GM23338 (cell line): ENCODE results near the gene RNF187. TPM values are rescaled to one million over a fixed set of nuclear protein-coding genes. Genes with fewer than 3 reads are reported as not detected.

ENCODE experiments used
- ATAC-seq: fragments of 200-7000 bp; cut with Tn5 transposase; 3 replicates; pipeline ENCODE4 v1.9.1; 2020
- DNase-seq: peaks from one replicate; pipeline ENCODE4 v3.0.0-alpha.2; 2015; ENCODE audit warnings: low spot score
- H2AFZ ChIP-seq: fragments of 200-600 bp; sonication (generic); 2 replicates; pipeline ENCODE4 v1.8.0; 2016; ENCODE audit warnings: antibody characterized with exemption, mild to moderate bottlenecking, moderate library complexity
- H3F3A ChIP-seq: fragments of 200-600 bp; sonication (generic); replicated peaks from 2 replicates; pipeline ENCODE4 v1.8.0; 2017; ENCODE audit warnings: antibody characterized with exemption, mixed run types, low read depth
- H3K27ac ChIP-seq: fragments of 200-600 bp; sonication (generic); 2 replicates; pipeline ENCODE4 v1.6.1; 2016; ENCODE audit warnings: low read depth
- H3K27me3 ChIP-seq: fragments of 200-600 bp; sonication (generic); 2 replicates; pipeline ENCODE4 v1.8.0; 2016; ENCODE audit warnings: mild to moderate bottlenecking, mixed run types, moderate library complexity; ENCODE audit not compliant: insufficient read depth
- H3K36me3 ChIP-seq: fragments of 200-600 bp; sonication (generic); 2 replicates; pipeline ENCODE4 v1.8.0; 2016; ENCODE audit warnings: mild to moderate bottlenecking; ENCODE audit not compliant: insufficient read depth
- H3K4me1 ChIP-seq: fragments of 200-600 bp; sonication (generic); 2 replicates; pipeline ENCODE4 v1.8.0; 2016; ENCODE audit warnings: mild to moderate bottlenecking, moderate library complexity; ENCODE audit not compliant: insufficient read depth
- H3K4me2 ChIP-seq: fragments of 200-600 bp; sonication (generic); 2 replicates; pipeline ENCODE4 v1.7.1; 2017; ENCODE audit warnings: mixed run types
- H3K4me3 ChIP-seq: fragments of 200-600 bp; sonication (generic); 2 replicates; pipeline ENCODE4 v1.6.1; 2016; ENCODE audit warnings: mixed run types
- H3K79me2 ChIP-seq: fragments of 200-600 bp; sonication (generic); replicated peaks from 2 replicates; pipeline ENCODE4 v1.8.0; 2017; ENCODE audit warnings: mild to moderate bottlenecking; ENCODE audit not compliant: insufficient read depth
- H3K9me2 ChIP-seq: fragments of 200-600 bp; sonication (generic); 2 replicates; pipeline ENCODE4 v1.8.0; 2017; ENCODE audit not compliant: insufficient read depth
- H4K20me1 ChIP-seq: fragments of 200-600 bp; sonication (generic); replicated peaks from 2 replicates; pipeline ENCODE4 v1.8.0; 2017; ENCODE audit warnings: mild to moderate bottlenecking; ENCODE audit not compliant: insufficient read depth
- H3K27ac Mint-ChIP-seq: 2 replicates; pipeline ENCODE4 v1.8.0; 2020; ENCODE audit warnings: inconsistent platforms, mild to moderate bottlenecking, moderate library complexity, mixed read lengths
- H3K27me3 Mint-ChIP-seq: 3 replicates; pipeline ENCODE4 v1.8.0; 2022; ENCODE audit warnings: low read depth, mild to moderate bottlenecking, moderate library complexity, mixed read lengths, inconsistent platforms; ENCODE audit not compliant: insufficient read depth, poor library complexity
- H3K36me3 Mint-ChIP-seq: 3 replicates; pipeline ENCODE4 v1.8.0; 2021; ENCODE audit warnings: low read depth, mild to moderate bottlenecking, inconsistent platforms, moderate library complexity, mixed read lengths
- H3K4me1 Mint-ChIP-seq: 3 replicates; pipeline ENCODE4 v1.8.0; 2020; ENCODE audit warnings: mild to moderate bottlenecking, inconsistent platforms, mixed read lengths
- H3K4me3 Mint-ChIP-seq: 3 replicates; pipeline ENCODE4 v1.8.0; 2021; ENCODE audit warnings: moderate library complexity, mild to moderate bottlenecking, inconsistent platforms, mixed read lengths
- H3K9me3 Mint-ChIP-seq: 3 replicates; pipeline ENCODE4 v1.8.0; 2020; ENCODE audit warnings: moderate library complexity, mild to moderate bottlenecking, inconsistent platforms, mixed read lengths
- CTCF ChIP-seq, 2 experiments: fragments of 200-600 bp in 1 of 2; sonication (generic) in 1 of 2; conservative IDR thresholded peaks; 2 replicates each; pipeline versions ENCODE4 v1.5.1 to v1.6.1; 2016 to 2017; ENCODE audit warnings: antibody characterized with exemption in 2 of 2, low read depth in 2 of 2, mild to moderate bottlenecking in 2 of 2, moderate library complexity in 1 of 2
- ETS1 ChIP-seq: IDR thresholded peaks from 2 replicates; pipeline ENCODE4 v1.6.1; 2016; ENCODE audit warnings: antibody characterized with exemption
- EZH2 ChIP-seq: fragments of 200-600 bp; sonication (generic); IDR thresholded peaks from one replicate; pipeline ENCODE4 v1.8.0; 2017; ENCODE audit warnings: antibody characterized with exemption, mild to moderate bottlenecking, low read depth; ENCODE audit not compliant: unreplicated experiment
- POLR2AphosphoS5 ChIP-seq: IDR thresholded peaks from 2 replicates; pipeline ENCODE4 v1.6.1; 2016; ENCODE audit warnings: antibody characterized with exemption, low read depth
- STAT1 ChIP-seq: IDR thresholded peaks from one replicate; pipeline ENCODE4 v1.6.1; 2016; ENCODE audit warnings: antibody characterized with exemption; ENCODE audit not compliant: unreplicated experiment
- polyA plus RNA-seq: library from polyadenylated mRNA; unstranded; fragments of >200 nt; fragmentation: Nextera tagmentation; extraction: Ambion mirVana; gene quantifications from 2 replicates; pipeline ENCODE4 v1.2.1, GENCODE V29; 2016
- total RNA-seq: library from RNA; depleted of rRNA; stranded (reverse); fragments of >200 nt; shearing (Covaris generic); gene quantifications from 2 replicates; pipeline ENCODE4 v1.2.3, GENCODE V29; 2014

Gene RNF187
- total and polyA plus RNA-seq, 2 experiments from 2014 or later = 24.8 to 55.3 TPM

- 0 out of 2 replicates have a peak, but pooled peaks cover 7% of the 10 kb centered on the region for H3F3A ChIP-seq
- ATAC-seq (no peak), DNase-seq (no peak)
- H3K27ac ChIP-seq = no peak overlapping the region
- no peaks in the 10 kb centered on the region for H3K9me3 Mint-ChIP-seq
- H3K4me3 Mint-ChIP-seq = peak overlapping the region; percentile 83
- peaks cover 13% of the 10 kb centered on the region; the same call in 1 of the 2 replicates for H3K4me1 ChIP-seq
- peak overlapping the region; percentile 99 for H3K4me3 ChIP-seq
- H3K27me3 ChIP-seq = 0 out of 2 replicates have a peak, but pooled peaks cover 2% of the 10 kb centered on the region
- peaks cover 8% of the 10 kb centered on the region; the same call in 1 of the 2 replicates for H4K20me1 ChIP-seq
- no peak for TF ChIP-seq STAT1
- TF ChIP-seq POLR2AphosphoS5 = 0 out of 2 replicates have a peak, but pooled peaks have one; percentile 3
- H3K79me2 ChIP-seq = peaks cover 19% of the 10 kb centered on the region
- peaks cover 15% of the 10 kb centered on the region for H3K27me3 Mint-ChIP-seq
- peaks cover 17% of the 10 kb centered on the region for H3K4me1 Mint-ChIP-seq
- no peaks in the 10 kb centered on the region; the same call in 1 of the 2 replicates for H3K36me3 ChIP-seq
- no peaks in the 10 kb centered on the region for H3K9me2 ChIP-seq
- peak overlapping the region; percentile 90; the same call in 1 of the 2 replicates for H3K4me2 ChIP-seq
- no peak overlapping the region for H3K27ac Mint-ChIP-seq
- H3K36me3 Mint-ChIP-seq = peaks cover 42% of the 10 kb centered on the region
- no peak overlapping the region for H2AFZ ChIP-seq
Observed at GRCh38 chr1:228488818-228489674, 1.9 kb downstream of the RNF187 start.

GRCh38 chr1:228490120-228491078 lies 3.2 kb downstream of the RNF187 start:
- no peak overlapping the region for H3K4me3 ChIP-seq
- no peak for ATAC-seq
- H3K4me2 ChIP-seq = no peak overlapping the region
- Mint-ChIP-seq H3K27ac (peak overlapping the region; percentile 81), H3K27me3 (peaks cover 15% of the 10 kb centered on the region), H3K9me3 (no peaks in the 10 kb centered on the region), H3K4me1 (peaks cover 17% of the 10 kb centered on the region), H3K36me3 (peaks cover 46% of the 10 kb centered on the region), H3K4me3 (peak overlapping the region; percentile 26; the same call in 2 of the 3 replicates)
- H3F3A ChIP-seq = 0 out of 2 replicates have a peak, but pooled peaks cover 7% of the 10 kb centered on the region
- peaks cover 8% of the 10 kb centered on the region; the same call in 1 of the 2 replicates for H4K20me1 ChIP-seq
- no peak overlapping the region for H3K27ac ChIP-seq
- H2AFZ ChIP-seq = no peak overlapping the region
- H3K9me2 ChIP-seq = no peaks in the 10 kb centered on the region
- DNase-seq = no peak
- H3K36me3 ChIP-seq = no peaks in the 10 kb centered on the region; the same call in 1 of the 2 replicates
- peaks cover 13% of the 10 kb centered on the region; the same call in 1 of the 2 replicates for H3K4me1 ChIP-seq
- TF ChIP-seq EZH2 = no peak
- H3K79me2 ChIP-seq = peaks cover 19% of the 10 kb centered on the region
- 0 out of 2 replicates have a peak, but pooled peaks cover 2% of the 10 kb centered on the region for H3K27me3 ChIP-seq

GRCh38 chr1:228493141-228494043 lies 6.2 kb downstream of the RNF187 start:
- no peak overlapping the region for H3K4me3 ChIP-seq
- Mint-ChIP-seq H3K27me3 (peaks cover 8% of the 10 kb centered on the region), H3K4me1 (peaks cover 27% of the 10 kb centered on the region; the same call in 2 of the 3 replicates), H3K36me3 (peaks cover 46% of the 10 kb centered on the region), H3K27ac (no peak overlapping the region), H3K4me3 (no peak overlapping the region), H3K9me3 (no peaks in the 10 kb centered on the region)
- TF ChIP-seq ETS1 (no peak), CTCF (conservative IDR thresholded peaks at IDR 0.05; ENCODE audit: low read depth in 2 of 2) (peak; percentile 28 to 64), POLR2AphosphoS5 (no peak)
- DNase-seq (no peak), ATAC-seq (no peak)
- H3F3A ChIP-seq = no peaks in the 10 kb centered on the region
- no peaks in the 10 kb centered on the region for H3K27me3 ChIP-seq
- H3K9me2 ChIP-seq = no peaks in the 10 kb centered on the region
- peaks cover 12% of the 10 kb centered on the region; the same call in 1 of the 2 replicates for H4K20me1 ChIP-seq
- H3K4me2 ChIP-seq = no peak overlapping the region
- H2AFZ ChIP-seq = no peak overlapping the region
- peaks cover 16% of the 10 kb centered on the region for H3K79me2 ChIP-seq
- H3K27ac ChIP-seq = no peak overlapping the region
- no peaks in the 10 kb centered on the region; the same call in 1 of the 2 replicates for H3K36me3 ChIP-seq
- H3K4me1 ChIP-seq = peaks cover 6% of the 10 kb centered on the region
